CD4-positive, alpha-beta T cell (primary cell): ENCODE results near the gene AGBL1. TPM values are rescaled to one million over a fixed set of nuclear protein-coding genes. Genes with fewer than 3 reads are reported as not detected.
"Not testable (repeated sequence)": the region's sequence is repeated elsewhere in the genome, so short reads cannot be mapped to it uniquely, and the experiment has no call there.

Experiments used
- ATAC-seq: fragments of 200-7000 bp; cut with Tn5 transposase; one replicate; pipeline ENCODE4 v1.10.0; 2022; ENCODE audit warnings: mild to moderate bottlenecking; ENCODE audit not compliant: poor library complexity
- CTCF ChIA-PET: fragments of 350-600 bp; sonication (Branson Sonifier 250); formaldehyde crosslinking; loops from one replicate; lab custom pipeline; 2021; ENCODE audit warnings: antibody characterized with exemption, inconsistent platforms; lab: Charles Lee
- POLR2A ChIA-PET: fragments of 350-600 bp; sonication (Branson Sonifier 250); formaldehyde crosslinking; loops from one replicate; lab custom pipeline; 2021; ENCODE audit warnings: antibody characterized with exemption, inconsistent platforms; lab: Charles Lee
- DNase-seq, 14 experiments: peaks; one replicate each; pipeline ENCODE4 v3.0.0-alpha.2; 2013 to 2020; ENCODE audit warnings: mixed read lengths in 2 of 14
- H3K27ac ChIP-seq, 2 donors: one replicate each; pipeline versions ENCODE4 v1.5.1 to v1.7.0; 2013; ENCODE audit warnings: low read length in 2 of 2, low read depth in 1 of 2, mild to moderate bottlenecking in 1 of 2
- H3K27me3 ChIP-seq, 2 experiments: 1 replicate in 1 of 2; 2 replicates in 1 of 2; pipeline versions ENCODE4 v1.6.1 to v1.7.0; 2013; ENCODE audit warnings: low read length in 2 of 2, control low read depth in 1 of 2, mild to moderate bottlenecking in 1 of 2, moderate library complexity in 1 of 2; ENCODE audit not compliant: insufficient read depth in 2 of 2, control insufficient read depth in 1 of 2
- H3K36me3 ChIP-seq: one replicate; pipeline ENCODE4 v1.6.1; 2013; ENCODE audit warnings: low read length, control low read depth; ENCODE audit not compliant: insufficient read depth
- H3K4me1 ChIP-seq: one replicate; pipeline ENCODE4 v1.6.1; 2013; ENCODE audit warnings: low read length, control low read depth; ENCODE audit not compliant: insufficient read depth
- H3K4me3 ChIP-seq: one replicate; pipeline ENCODE4 v1.5.1; 2013; ENCODE audit warnings: mild to moderate bottlenecking, low read length, moderate library complexity
- H3K9me3 ChIP-seq, 2 experiments: 1 replicate in 1 of 2; 2 replicates in 1 of 2; pipeline versions ENCODE4 v1.6.1 to v1.7.0; 2013; ENCODE audit warnings: low read length in 2 of 2, mild to moderate bottlenecking in 2 of 2, control low read depth in 1 of 2, moderate library complexity in 1 of 2; ENCODE audit not compliant: control insufficient read depth in 1 of 2, insufficient read depth in 1 of 2
- H3K27ac Mint-ChIP-seq: one replicate; pipeline ENCODE4 v1.8.0; 2020; ENCODE audit warnings: mixed read lengths
- H3K27me3 Mint-ChIP-seq: one replicate; pipeline ENCODE4 v1.8.0; 2021; ENCODE audit warnings: mixed read lengths
- H3K36me3 Mint-ChIP-seq: one replicate; pipeline ENCODE4 v1.8.0; 2021; ENCODE audit warnings: low read depth, mixed read lengths
- H3K4me1 Mint-ChIP-seq: one replicate; pipeline ENCODE4 v1.8.0; 2021; ENCODE audit warnings: low read depth, mixed read lengths
- H3K4me3 Mint-ChIP-seq: one replicate; pipeline ENCODE4 v1.8.0; 2020; ENCODE audit warnings: mild to moderate bottlenecking, mixed read lengths
- H3K9me3 Mint-ChIP-seq: one replicate; pipeline ENCODE4 v1.8.0; 2020; ENCODE audit warnings: mixed read lengths
- CTCF ChIP-seq: fragments of 200-600 bp; IDR thresholded peaks from one replicate; pipeline ENCODE4 v1.8.0; 2022; ENCODE audit warnings: antibody characterized with exemption, mild to moderate bottlenecking
- intact Hi-C, 2 experiments: fragments of 100-400 bp; cut with DNase I in 1 of 2; cut with micrococcal nuclease in 1 of 2; formaldehyde crosslinking; loops; one replicate each; pipeline versions ENCODE4 v1.15.1 to v1.9.0; 2023 to 2025; cut with DNase I, micrococcal nuclease
- total RNA-seq, 174 experiments: library from RNA in 2 of 174; stranded (reverse) in 2 of 174; gene quantifications; one replicate each; pipeline ENCODE4 v1.2.3 and lab custom pipeline; 2021 to 2026

AGBL1 gene
- total RNA-seq, 2 experiments from 2014 or later, result not detected

GRCh38 chr15:86115145-86115801 is 35.6 kb downstream of the AGBL1 start:
- no peak overlapping the region for H3K4me3 ChIP-seq
- no peak overlapping the region for H3K27ac Mint-ChIP-seq
- ChIA-PET POLR2A (no interaction called here), CTCF (no interaction called here)
- no peak overlapping the region for H3K4me3 Mint-ChIP-seq
- H3K27ac ChIP-seq, result no peak overlapping the region
- ATAC-seq, result no peak
- no peaks in the 10 kb centered on the region for H3K9me3 ChIP-seq
- H3K36me3 Mint-ChIP-seq, result no peaks in the 10 kb centered on the region
- no peaks in the 10 kb centered on the region for H3K4me1 Mint-ChIP-seq
- no peaks in the 10 kb centered on the region for H3K36me3 ChIP-seq
- H3K27me3 Mint-ChIP-seq, result peaks cover 17% of the 10 kb centered on the region
- intact Hi-C loops, result no loop called here
- no peaks in the 10 kb centered on the region for H3K9me3 Mint-ChIP-seq
- H3K27me3 ChIP-seq, result peaks cover 0 to 2% of the 10 kb centered on the region in 2 experiments
- TF ChIP-seq CTCF, result no peak
- no peaks in the 10 kb centered on the region for H3K4me1 ChIP-seq
- DNase-seq, result peak in 1 of 14 experiments; percentile 4

- H3K9me3 Mint-ChIP-seq, result no peaks in the 10 kb centered on the region
- DNase-seq, result no peak
- no peaks in the 10 kb centered on the region for H3K4me1 ChIP-seq
- H3K36me3 ChIP-seq, result no peaks in the 10 kb centered on the region
- ChIA-PET POLR2A (no interaction called here), CTCF (no interaction called here)
- peaks cover 26% of the 10 kb centered on the region for H3K27me3 Mint-ChIP-seq
- no peak overlapping the region for H3K27ac ChIP-seq
- no peak for TF ChIP-seq CTCF
- H3K4me3 ChIP-seq, result no peak overlapping the region
- no peak overlapping the region for H3K4me3 Mint-ChIP-seq
- no peak for ATAC-seq
- intact Hi-C loops, result no loop called here
- H3K9me3 ChIP-seq, result no peaks in the 10 kb centered on the region
- no peaks in the 10 kb centered on the region for H3K4me1 Mint-ChIP-seq
- no peak overlapping the region for H3K27ac Mint-ChIP-seq
- H3K36me3 Mint-ChIP-seq, result no peaks in the 10 kb centered on the region
- peaks cover 0 to 4% of the 10 kb centered on the region in 2 experiments for H3K27me3 ChIP-seq
These were observed 42.0 kb downstream of the AGBL1 start for GRCh38 chr15:86121568-86122225.

GRCh38 chr15:86122691-86123391 is 43.2 kb downstream of the AGBL1 start:
- CTCF ChIA-PET, H3K27me3 ChIP-seq, ATAC-seq, POLR2A ChIA-PET, H3K4me3 ChIP-seq, H3K9me3 Mint-ChIP-seq, DNase-seq, H3K27ac ChIP-seq, H3K4me1 Mint-ChIP-seq, H3K9me3 ChIP-seq, H3K4me1 ChIP-seq, intact Hi-C loops, H3K36me3 Mint-ChIP-seq, H3K27ac Mint-ChIP-seq, H3K4me3 Mint-ChIP-seq, H3K36me3 ChIP-seq: not testable (repeated sequence)
- peaks cover 36% of the 10 kb centered on the region for H3K27me3 Mint-ChIP-seq
